DOHH2 (cell line): ENCODE measurements around the gene PRMT2.

ENCODE experiments used
- CTCF ChIP-seq: fragments of 200-600 bp; sonication (generic); IDR thresholded peaks from one replicate; pipeline ENCODE4 v1.5.1; 2014; ENCODE audit warnings: antibody characterized with exemption, mild to moderate bottlenecking, low read depth, low read length; ENCODE audit not compliant: poor library complexity, severe bottlenecking
- EZH2phosphoT487 ChIP-seq: fragments of 200-600 bp; sonication (generic); IDR thresholded peaks from 2 replicates; pipeline ENCODE4 v1.6.1; 2017; ENCODE audit warnings: borderline replicate concordance, mild to moderate bottlenecking, antibody characterized with exemption, low read length, moderate library complexity, mixed read lengths

GRCh38 chr21:46594276-46594675 is 41.2 kb upstream of the PRMT2 start:
- no peak for TF ChIP-seq CTCF
- TF ChIP-seq EZH2phosphoT487, result no peak
